Spleen (tissue), 7 donors: ENCODE measurements around the gene TRERF1.

Experiments used
- CTCF ChIP-seq, 11 experiments: fragments of 200-600 bp in 7 of 11; fragments of 450-650 bp in 4 of 11; sonication (generic) in 4 of 11; IDR thresholded peaks in 8 of 11; conservative IDR thresholded peaks in 3 of 11; 1 replicate in 7 of 11; 2 replicates in 4 of 11; pipeline versions ENCODE4 v1.4.0 to v1.8.0; 2016 to 2021; ENCODE audit warnings: antibody characterized with exemption in 11 of 11, inconsistent platforms in 4 of 11, mild to moderate bottlenecking in 1 of 11
- POLR2A ChIP-seq, 3 donors: fragments of 450-650 bp; IDR thresholded peaks; one replicate each; pipeline ENCODE4 v1.5.1; 2017; ENCODE audit warnings: antibody characterized with exemption in 3 of 3, mild to moderate bottlenecking in 1 of 3
- POLR2AphosphoS5 ChIP-seq, 3 donors: sonication (generic); formaldehyde crosslinking; IDR thresholded peaks; one replicate each; pipeline ENCODE4 v1.5.1; 2017; ENCODE audit warnings: antibody characterized with exemption in 3 of 3
- donor health status: DM: no; HTN: no; CAD: no; lungs with moderate emphysema.
- donor health status: DM: no; HTN: no; CAD: no.
- donor health status: DM: no; HTN: no; CAD: no.

DNA sequence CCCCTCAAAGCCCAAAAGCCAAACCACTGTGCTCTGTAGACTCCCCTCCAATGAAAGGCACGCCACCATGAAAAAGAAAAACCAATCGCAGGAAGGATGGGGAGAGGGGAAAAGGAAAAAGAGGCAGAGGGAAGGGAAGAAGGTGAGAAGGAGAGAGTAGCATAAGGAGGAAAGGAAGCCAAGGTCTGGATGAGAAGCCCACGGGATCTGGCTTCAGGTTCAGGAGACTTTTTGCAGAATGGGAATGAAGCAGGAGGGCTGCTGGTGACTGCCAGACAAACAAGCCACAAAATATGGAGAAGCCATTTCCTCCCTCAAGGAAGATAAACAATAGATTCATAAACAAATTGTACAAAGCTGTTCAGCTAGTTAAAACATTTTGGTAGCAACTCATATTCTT, 155.1 kb downstream of the TRERF1 start:
- no peak for TF ChIP-seq POLR2A (IDR thresholded peaks at IDR 0.05)
- no peak for TF ChIP-seq POLR2AphosphoS5 (IDR thresholded peaks at IDR 0.05)
- TF ChIP-seq CTCF (IDR thresholded peaks at IDR 0.05 in 8 of 11, conservative IDR thresholded peaks at IDR 0.05 in 3 of 11), result no peak
